ENCODE measurements around the gene KCNMB2.
"Not testable (repeated sequence)": the region's sequence is repeated elsewhere in the genome, so short reads cannot be mapped to it uniquely, and the experiment has no call there.

The KCNMB2 gene

DNA sequence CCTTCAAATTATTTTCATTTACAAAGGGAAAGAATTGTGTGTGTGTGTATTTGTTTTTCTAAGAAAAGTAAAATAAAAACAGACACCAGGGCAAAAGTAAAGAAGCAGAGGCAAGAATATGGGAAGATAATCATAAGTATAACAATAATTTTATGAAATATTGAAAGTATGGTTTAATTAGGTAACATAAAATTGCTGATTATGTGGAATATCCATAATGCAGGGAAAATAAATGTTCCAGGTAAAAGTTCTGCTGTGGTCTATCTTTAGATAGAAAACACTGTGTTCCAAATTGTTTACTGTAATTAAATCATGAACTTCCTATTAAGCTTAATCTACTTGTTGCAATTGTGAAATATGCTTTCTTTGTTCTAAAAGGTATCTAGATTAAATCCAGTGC, 25.7 kb upstream of the KCNMB2 start:
- no peaks in the 10 kb centered on the region for H3K27me3 ChIP-seq (ENCODE audit: insufficient read depth, poor library complexity, severe bottlenecking)
- H3K27ac ChIP-seq (replicated peaks): no peak overlapping the region
- no peak overlapping the region for H3K4me3 ChIP-seq (replicated peaks; ENCODE audit: insufficient read depth, low read length)
- TF ChIP-seq POLR2AphosphoS5 (IDR thresholded peaks at IDR 0.05; ENCODE audit: low read depth) (no peak), SPI1 (IDR thresholded peaks at IDR 0.05; ENCODE audit: borderline replicate concordance, low read depth) (no peak), GABPA (IDR thresholded peaks at IDR 0.05; ENCODE audit: low read depth) (no peak)
- TF ChIP-seq, protein P1, sequence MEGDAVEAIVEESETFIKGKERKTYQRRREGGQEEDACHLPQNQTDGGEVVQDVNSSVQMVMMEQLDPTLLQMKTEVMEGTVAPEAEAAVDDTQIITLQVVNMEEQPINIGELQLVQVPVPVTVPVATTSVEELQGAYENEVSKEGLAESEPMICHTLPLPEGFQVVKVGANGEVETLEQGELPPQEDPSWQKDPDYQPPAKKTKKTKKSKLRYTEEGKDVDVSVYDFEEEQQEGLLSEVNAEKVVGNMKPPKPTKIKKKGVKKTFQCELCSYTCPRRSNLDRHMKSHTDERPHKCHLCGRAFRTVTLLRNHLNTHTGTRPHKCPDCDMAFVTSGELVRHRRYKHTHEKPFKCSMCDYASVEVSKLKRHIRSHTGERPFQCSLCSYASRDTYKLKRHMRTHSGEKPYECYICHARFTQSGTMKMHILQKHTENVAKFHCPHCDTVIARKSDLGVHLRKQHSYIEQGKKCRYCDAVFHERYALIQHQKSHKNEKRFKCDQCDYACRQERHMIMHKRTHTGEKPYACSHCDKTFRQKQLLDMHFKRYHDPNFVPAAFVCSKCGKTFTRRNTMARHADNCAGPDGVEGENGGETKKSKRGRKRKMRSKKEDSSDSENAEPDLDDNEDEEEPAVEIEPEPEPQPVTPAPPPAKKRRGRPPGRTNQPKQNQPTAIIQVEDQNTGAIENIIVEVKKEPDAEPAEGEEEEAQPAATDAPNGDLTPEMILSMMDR (IDR thresholded peaks at IDR 0.05; ENCODE audit: insufficient read depth, low read length): no peak
- DNase-seq (ENCODE audit: low read depth in 1 of 2, low spot score in 1 of 2): no peak

DNA sequence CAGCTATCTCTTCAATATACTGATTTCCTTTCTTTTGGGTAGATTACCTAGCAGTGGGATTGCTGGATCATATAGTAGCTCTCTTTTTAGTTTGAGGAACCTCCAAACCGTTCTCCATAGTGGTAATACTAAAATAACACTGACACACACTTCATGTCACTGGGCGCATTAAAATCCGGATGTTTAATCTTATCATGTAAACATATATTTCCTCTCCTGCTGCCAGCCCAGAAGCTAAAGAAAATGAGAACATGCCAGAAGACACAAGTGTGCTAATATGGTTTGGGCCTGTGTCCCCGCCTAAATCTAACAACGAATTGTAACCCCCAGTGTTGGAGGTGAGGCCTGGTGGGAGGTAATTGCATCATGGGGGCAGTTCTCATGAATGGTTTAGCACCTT, 23.6 kb upstream of the KCNMB2 start:
- no peak overlapping the region for H3K27ac ChIP-seq (replicated peaks)
- H3K4me3 ChIP-seq (replicated peaks; ENCODE audit: insufficient read depth, low read length): no peak overlapping the region
- no peaks in the 10 kb centered on the region for H3K27me3 ChIP-seq (ENCODE audit: insufficient read depth, poor library complexity, severe bottlenecking)
- no peak for DNase-seq (ENCODE audit: low read depth in 1 of 2, low spot score in 1 of 2)
- TF ChIP-seq GABPA (IDR thresholded peaks at IDR 0.05; ENCODE audit: low read depth): no peak

DNA sequence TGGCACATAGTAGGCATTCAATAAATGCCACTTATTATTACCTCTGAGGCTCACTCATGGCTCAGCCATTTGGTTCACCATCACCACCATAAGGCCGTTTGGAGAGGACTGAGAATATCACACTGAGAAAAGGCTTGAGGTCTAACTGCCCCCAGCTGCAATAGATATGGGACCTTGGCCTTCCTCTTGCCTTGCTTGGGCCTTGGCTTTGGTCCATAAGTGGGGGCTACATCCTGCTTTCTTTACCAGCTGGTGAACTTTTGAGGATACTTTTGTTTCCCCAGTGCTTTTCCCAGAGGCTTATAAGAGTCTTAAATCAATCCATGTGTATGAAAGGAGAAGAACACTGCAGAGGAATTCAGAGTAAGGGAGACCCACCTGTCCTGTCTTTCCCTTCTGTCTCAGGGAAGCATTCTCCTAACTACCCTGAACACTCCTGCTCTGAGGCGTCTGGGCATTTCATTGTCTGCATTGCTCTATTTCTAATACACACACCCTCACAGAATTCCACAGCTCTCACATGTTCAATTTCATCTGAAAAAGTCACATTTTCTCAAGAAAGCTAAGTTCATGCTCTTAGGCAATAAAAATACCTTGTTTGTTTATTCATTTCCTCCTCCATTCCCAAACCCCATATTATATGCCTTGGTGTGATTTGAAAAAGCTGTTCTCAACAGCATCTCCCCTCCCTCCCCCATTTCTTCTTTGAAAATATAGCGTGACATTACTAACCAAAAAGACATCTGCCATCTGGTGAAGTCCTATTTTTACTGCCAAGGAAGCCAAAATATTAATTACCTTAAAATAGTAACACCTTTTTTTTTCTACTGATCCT, 22.5 kb upstream of the KCNMB2 start:
- Histone ChIP-seq H3K4me3 (replicated peaks; ENCODE audit: insufficient read depth, low read length) (no peak overlapping the region), H3K27me3 (ENCODE audit: insufficient read depth, poor library complexity, severe bottlenecking) (no peaks in the 10 kb centered on the region), H3K27ac (replicated peaks) (no peak overlapping the region)
- no peak for DNase-seq (ENCODE audit: low read depth in 1 of 2, low spot score in 1 of 2)
- TF ChIP-seq POLR2AphosphoS5 (IDR thresholded peaks at IDR 0.05; ENCODE audit: low read depth) (no peak), GABPA (IDR thresholded peaks at IDR 0.05; ENCODE audit: low read depth) (no peak)
- TF ChIP-seq, protein P1 (IDR thresholded peaks at IDR 0.05; ENCODE audit: insufficient read depth, low read length): no peak

DNA sequence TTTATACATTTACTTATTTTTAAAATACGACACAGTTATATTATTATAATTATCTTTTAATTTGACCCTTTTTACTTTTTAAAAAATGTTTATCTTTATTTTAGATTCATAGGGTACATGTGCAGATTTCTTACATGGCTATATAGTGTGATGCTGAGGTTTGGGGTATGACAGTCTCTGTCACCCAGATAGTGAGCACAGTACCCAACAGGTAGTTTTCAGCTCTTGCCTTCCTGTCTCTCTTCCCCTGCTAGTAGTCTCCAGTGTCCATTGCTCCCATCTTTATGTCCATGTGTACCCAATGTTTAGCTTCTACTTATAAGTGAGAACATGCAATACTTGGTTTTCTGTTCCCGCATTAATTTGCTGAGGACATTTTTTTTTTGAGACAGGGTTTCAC, 21.8 kb upstream of the KCNMB2 start:
- TF ChIP-seq, protein P1 (IDR thresholded peaks at IDR 0.05; ENCODE audit: insufficient read depth, low read length): no peak
- TF ChIP-seq POLR2AphosphoS5 (IDR thresholded peaks at IDR 0.05; ENCODE audit: low read depth): no peak
- TF ChIP-seq, protein P2, sequence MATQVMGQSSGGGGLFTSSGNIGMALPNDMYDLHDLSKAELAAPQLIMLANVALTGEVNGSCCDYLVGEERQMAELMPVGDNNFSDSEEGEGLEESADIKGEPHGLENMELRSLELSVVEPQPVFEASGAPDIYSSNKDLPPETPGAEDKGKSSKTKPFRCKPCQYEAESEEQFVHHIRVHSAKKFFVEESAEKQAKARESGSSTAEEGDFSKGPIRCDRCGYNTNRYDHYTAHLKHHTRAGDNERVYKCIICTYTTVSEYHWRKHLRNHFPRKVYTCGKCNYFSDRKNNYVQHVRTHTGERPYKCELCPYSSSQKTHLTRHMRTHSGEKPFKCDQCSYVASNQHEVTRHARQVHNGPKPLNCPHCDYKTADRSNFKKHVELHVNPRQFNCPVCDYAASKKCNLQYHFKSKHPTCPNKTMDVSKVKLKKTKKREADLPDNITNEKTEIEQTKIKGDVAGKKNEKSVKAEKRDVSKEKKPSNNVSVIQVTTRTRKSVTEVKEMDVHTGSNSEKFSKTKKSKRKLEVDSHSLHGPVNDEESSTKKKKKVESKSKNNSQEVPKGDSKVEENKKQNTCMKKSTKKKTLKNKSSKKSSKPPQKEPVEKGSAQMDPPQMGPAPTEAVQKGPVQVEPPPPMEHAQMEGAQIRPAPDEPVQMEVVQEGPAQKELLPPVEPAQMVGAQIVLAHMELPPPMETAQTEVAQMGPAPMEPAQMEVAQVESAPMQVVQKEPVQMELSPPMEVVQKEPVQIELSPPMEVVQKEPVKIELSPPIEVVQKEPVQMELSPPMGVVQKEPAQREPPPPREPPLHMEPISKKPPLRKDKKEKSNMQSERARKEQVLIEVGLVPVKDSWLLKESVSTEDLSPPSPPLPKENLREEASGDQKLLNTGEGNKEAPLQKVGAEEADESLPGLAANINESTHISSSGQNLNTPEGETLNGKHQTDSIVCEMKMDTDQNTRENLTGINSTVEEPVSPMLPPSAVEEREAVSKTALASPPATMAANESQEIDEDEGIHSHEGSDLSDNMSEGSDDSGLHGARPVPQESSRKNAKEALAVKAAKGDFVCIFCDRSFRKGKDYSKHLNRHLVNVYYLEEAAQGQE (IDR thresholded peaks at IDR 0.05; ENCODE audit: insufficient replicate concordance, low read depth): no peak
- DNase-seq (ENCODE audit: low read depth in 1 of 2, low spot score in 1 of 2): no peak
- Histone ChIP-seq H3K27me3 (ENCODE audit: insufficient read depth, poor library complexity, severe bottlenecking) (no peaks in the 10 kb centered on the region), H3K4me3 (replicated peaks; ENCODE audit: insufficient read depth, low read length) (no peak overlapping the region), H3K27ac (replicated peaks) (no peak overlapping the region)

DNA sequence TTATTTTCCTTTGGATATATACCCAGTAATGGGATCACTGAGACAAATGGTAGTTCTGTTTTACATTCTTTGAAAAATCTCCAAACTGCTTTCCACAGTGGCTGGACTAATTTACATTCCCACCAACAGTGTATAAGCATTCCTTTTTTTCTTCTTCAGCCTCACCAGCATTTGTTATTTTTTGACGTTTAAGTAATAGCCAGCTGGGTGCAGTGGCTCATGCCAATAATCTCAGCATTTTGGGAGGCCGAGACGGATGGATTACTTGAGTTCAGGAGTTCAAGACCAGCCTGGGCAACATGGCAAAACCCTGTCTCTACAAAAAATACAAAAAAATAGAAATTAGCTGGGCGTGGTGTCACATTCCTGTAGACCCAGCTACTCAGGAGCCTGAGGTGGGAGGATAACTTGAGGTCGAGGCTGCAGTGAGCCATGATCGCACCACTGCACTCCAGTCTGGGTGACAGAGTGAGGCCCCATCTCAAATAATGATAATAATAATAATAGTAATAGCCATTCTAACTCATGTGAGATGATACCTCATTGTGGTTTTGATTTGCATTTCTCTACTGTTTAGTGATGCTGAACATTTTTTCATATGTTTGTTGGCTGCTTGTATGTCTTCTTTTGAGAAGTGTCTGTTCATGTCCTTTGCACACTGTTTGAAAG, 21.0 kb upstream of the KCNMB2 start:
- not testable (repeated sequence) for DNase-seq (ENCODE audit: low read depth in 1 of 2, low spot score in 1 of 2); H3K4me3 ChIP-seq (replicated peaks; ENCODE audit: insufficient read depth, low read length)

More for the DNA sequence above, 21.0 kb upstream of the KCNMB2 start:
- H3K27ac ChIP-seq (replicated peaks); H3K27me3 ChIP-seq (ENCODE audit: insufficient read depth, poor library complexity, severe bottlenecking): not testable (repeated sequence)

Data from HL-60 (cell line).